Muscle layer of duodenum (tissue), 2 donors: Measurements from ENCODE around the gene EID1.
"Not testable (repeated sequence)": the region's sequence is repeated elsewhere in the genome, so short reads cannot be mapped to it uniquely, and the experiment has no call there.

Experiments
- H3K27ac ChIP-seq: one replicate; pipeline ENCODE4 v1.7.0; 2013; ENCODE audit warnings: mild to moderate bottlenecking, low read length
- H3K27me3 ChIP-seq: one replicate; pipeline ENCODE4 v1.7.0; 2013; ENCODE audit warnings: low read depth, mild to moderate bottlenecking, control low read depth, low read length
- H3K36me3 ChIP-seq, 2 donors: one replicate each; pipeline ENCODE4 v1.7.0; 2013; ENCODE audit warnings: low read length in 2 of 2, control low read depth in 1 of 2, mild to moderate bottlenecking in 1 of 2; ENCODE audit not compliant: insufficient read depth in 2 of 2, control insufficient read depth in 1 of 2
- H3K4me1 ChIP-seq, 2 donors: one replicate each; pipeline ENCODE4 v1.7.0; 2013; ENCODE audit warnings: low read length in 2 of 2, mild to moderate bottlenecking in 2 of 2, control low read depth in 1 of 2, moderate library complexity in 1 of 2; ENCODE audit not compliant: insufficient read depth in 2 of 2, control insufficient read depth in 1 of 2
- H3K4me3 ChIP-seq, 2 donors: one replicate each; pipeline ENCODE4 v1.7.0; 2013; ENCODE audit warnings: low read length in 2 of 2, low read depth in 1 of 2, mild to moderate bottlenecking in 1 of 2
- H3K9me3 ChIP-seq, 2 donors: one replicate each; pipeline ENCODE4 v1.7.0; 2013; ENCODE audit warnings: low read length in 2 of 2, control low read depth in 1 of 2, mild to moderate bottlenecking in 1 of 2; ENCODE audit not compliant: control insufficient read depth in 1 of 2
- donor health status: healthy.

The EID1 gene

GRCh38 chr15:48891232-48891765, 13.4 kb downstream of the EID1 start:
- H3K9me3 ChIP-seq, result no peaks in the 10 kb centered on the region
- no peaks in the 10 kb centered on the region for H3K4me1 ChIP-seq
- no peaks in the 10 kb centered on the region for H3K36me3 ChIP-seq
- H3K27ac ChIP-seq, result no peak overlapping the region
- no peak overlapping the region for H3K4me3 ChIP-seq
- no peaks in the 10 kb centered on the region for H3K27me3 ChIP-seq

DNA sequence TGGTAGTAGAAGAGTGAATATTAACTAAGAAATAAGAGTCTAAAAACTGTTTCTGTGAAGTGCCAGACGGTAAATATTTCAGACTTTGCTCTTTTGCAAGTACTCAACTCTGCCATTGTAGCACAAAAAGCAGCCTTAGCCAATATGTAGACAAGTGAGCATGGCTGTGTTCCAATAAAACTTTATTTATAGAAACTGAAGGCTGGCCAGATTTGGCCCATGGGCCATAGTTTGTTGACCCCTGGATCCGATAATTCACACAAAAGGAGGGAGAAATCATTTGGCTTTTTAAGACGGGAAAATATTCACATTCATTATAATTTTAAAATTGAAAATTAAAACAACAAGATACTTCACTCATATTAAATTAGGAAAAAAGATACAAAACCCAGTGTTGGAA, 15.4 kb downstream of the EID1 start:
- no peaks in the 10 kb centered on the region for H3K27me3 ChIP-seq
- H3K4me3 ChIP-seq, result no peak overlapping the region
- no peaks in the 10 kb centered on the region for H3K9me3 ChIP-seq
- no peaks in the 10 kb centered on the region for H3K4me1 ChIP-seq
- H3K27ac ChIP-seq, result no peak overlapping the region
- peaks cover 0 to 4% of the 10 kb centered on the region in 2 donors for H3K36me3 ChIP-seq

GRCh38 chr15:48896869-48897814, 19.2 kb downstream of the EID1 start:
- Histone ChIP-seq H3K27me3 (no peaks in the 10 kb centered on the region), H3K36me3 (peaks cover 0 to 4% of the 10 kb centered on the region in 2 donors), H3K27ac (peak overlapping the region; percentile 45), H3K4me3 (peak overlapping the region; percentile 21 to 30), H3K4me1 (no peaks in the 10 kb centered on the region), H3K9me3 (no peaks in the 10 kb centered on the region)

- Histone ChIP-seq H3K27ac (peak overlapping the region; percentile 2), H3K4me3 (peak overlapping the region in 1 of 2 donors; percentile 21), H3K36me3 (peaks cover 0 to 4% of the 10 kb centered on the region in 2 donors), H3K27me3 (no peaks in the 10 kb centered on the region), H3K4me1 (no peaks in the 10 kb centered on the region), H3K9me3 (no peaks in the 10 kb centered on the region)
Observed at GRCh38 chr15:48898032-48898431, 20.1 kb downstream of the EID1 start.

DNA sequence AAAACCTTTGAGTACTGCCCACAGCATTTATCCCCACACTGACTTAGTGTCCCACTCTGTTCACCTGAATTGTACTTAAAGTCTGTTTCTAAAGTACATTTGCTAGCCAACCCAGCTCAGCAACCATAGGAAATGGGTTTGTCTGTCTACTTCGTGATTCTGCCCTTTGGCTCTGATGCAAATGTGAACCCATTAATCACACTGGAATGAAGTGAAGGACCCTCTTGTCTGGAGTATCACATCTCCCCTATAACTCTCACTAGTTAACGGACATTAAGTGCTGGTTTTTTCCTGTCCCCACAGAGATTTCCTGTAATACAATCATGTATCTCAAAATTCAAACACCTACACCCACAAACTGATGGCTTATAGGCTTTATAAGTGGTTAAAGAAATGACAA, 20.5 kb downstream of the EID1 start:
- H3K36me3 ChIP-seq, result peaks cover 0 to 4% of the 10 kb centered on the region in 2 donors
- H3K9me3 ChIP-seq, result no peaks in the 10 kb centered on the region
- no peak overlapping the region for H3K4me3 ChIP-seq
- no peaks in the 10 kb centered on the region for H3K27me3 ChIP-seq
- H3K4me1 ChIP-seq, result no peaks in the 10 kb centered on the region
- H3K27ac ChIP-seq, result peak overlapping the region; percentile 2

- Histone ChIP-seq H3K36me3 (peaks cover 0 to 4% of the 10 kb centered on the region in 2 donors), H3K4me1 (no peaks in the 10 kb centered on the region), H3K27me3 (no peaks in the 10 kb centered on the region), H3K4me3 (no peak overlapping the region), H3K27ac (no peak overlapping the region), H3K9me3 (no peaks in the 10 kb centered on the region)
Observed at GRCh38 chr15:48899793-48900192, 21.9 kb downstream of the EID1 start.

DNA sequence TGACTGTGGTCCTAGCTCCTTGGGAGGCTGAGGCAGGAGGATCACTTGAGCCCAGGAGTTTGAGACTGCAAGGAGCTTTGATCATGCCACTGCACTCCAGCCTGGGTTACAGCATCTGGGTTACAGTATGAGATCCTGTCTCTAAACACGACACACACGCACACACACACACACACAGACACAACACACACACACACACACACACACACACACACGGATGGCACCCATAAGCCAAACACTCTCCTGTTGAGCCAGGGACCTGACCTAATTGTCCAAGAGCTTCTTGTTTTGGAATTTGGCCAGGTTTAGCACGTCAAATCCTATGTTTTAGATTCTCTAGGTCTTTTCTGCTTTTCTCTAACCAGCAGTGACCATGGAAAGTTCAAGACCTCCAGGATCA, 26.8 kb downstream of the EID1 start:
- Histone ChIP-seq H3K4me1 (no peaks in the 10 kb centered on the region), H3K36me3 (no peaks in the 10 kb centered on the region), H3K4me3 (no peak overlapping the region), H3K27ac (no peak overlapping the region), H3K9me3 (no peaks in the 10 kb centered on the region), H3K27me3 (no peaks in the 10 kb centered on the region)

DNA sequence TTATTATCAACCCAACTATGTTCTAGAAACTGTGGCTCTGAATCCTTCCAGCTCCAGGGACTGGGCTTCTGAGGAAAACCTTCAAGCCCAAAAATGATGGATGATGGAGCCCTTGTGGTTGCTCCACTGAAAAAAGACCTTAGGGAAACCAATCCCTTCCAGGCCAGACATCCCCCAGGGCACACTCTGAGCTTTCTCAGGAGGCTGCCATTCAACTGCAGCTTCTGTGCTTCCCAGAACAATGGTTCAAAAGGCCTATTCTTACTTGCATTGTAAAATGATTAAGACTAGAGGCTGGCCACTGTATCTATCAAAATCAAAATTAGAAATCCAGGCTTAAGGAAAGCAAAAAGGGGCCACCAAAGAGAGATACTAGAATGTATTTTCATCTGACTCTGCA, 27.3 kb downstream of the EID1 start:
- H3K4me3 ChIP-seq, result no peak overlapping the region

GRCh38 chr15:48905847-48906246, 27.9 kb downstream of the EID1 start:
- Histone ChIP-seq H3K27ac (no peak overlapping the region), H3K4me1 (no peaks in the 10 kb centered on the region), H3K4me3 (no peak overlapping the region), H3K9me3 (no peaks in the 10 kb centered on the region), H3K27me3 (no peaks in the 10 kb centered on the region), H3K36me3 (no peaks in the 10 kb centered on the region)

More for the DNA sequence above, 27.3 kb downstream of the EID1 start:
- Histone ChIP-seq H3K27ac (no peak overlapping the region), H3K36me3 (no peaks in the 10 kb centered on the region), H3K4me1 (no peaks in the 10 kb centered on the region), H3K27me3 (no peaks in the 10 kb centered on the region), H3K9me3 (no peaks in the 10 kb centered on the region)

DNA sequence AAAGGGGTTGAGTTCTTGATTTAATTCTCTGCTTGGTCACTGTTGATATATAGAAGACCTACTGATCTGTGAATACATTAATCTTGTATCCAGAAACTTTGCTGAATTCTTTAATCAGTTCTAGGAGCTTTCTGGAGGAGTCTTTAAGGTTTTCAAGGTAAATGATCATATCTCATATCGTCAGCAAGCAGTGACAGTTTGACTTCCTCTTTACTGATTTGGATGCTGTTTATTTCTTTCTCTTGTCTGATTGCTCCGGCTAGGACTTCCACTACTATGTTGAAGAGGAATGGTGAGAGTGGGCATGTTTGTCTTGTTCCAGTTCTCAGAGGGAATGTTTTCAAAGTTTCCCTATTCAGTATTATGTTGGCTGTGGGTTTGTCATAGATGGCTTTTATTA, 31.4 kb downstream of the EID1 start:
- not testable (repeated sequence) for H3K36me3 ChIP-seq, H3K9me3 ChIP-seq, H3K4me1 ChIP-seq, H3K27me3 ChIP-seq, H3K27ac ChIP-seq, H3K4me3 ChIP-seq

- H3K4me3 ChIP-seq, H3K4me1 ChIP-seq, H3K27me3 ChIP-seq, H3K27ac ChIP-seq, H3K36me3 ChIP-seq, H3K9me3 ChIP-seq: not testable (repeated sequence)
Observed at GRCh38 chr15:48910554-48910953, 32.6 kb downstream of the EID1 start.
